ENCODE results near the gene SPTBN1.
"Not testable (repeated sequence)": the region's sequence is repeated elsewhere in the genome, so short reads cannot be mapped to it uniquely, and the experiment has no call there.

Gene SPTBN1

DNA sequence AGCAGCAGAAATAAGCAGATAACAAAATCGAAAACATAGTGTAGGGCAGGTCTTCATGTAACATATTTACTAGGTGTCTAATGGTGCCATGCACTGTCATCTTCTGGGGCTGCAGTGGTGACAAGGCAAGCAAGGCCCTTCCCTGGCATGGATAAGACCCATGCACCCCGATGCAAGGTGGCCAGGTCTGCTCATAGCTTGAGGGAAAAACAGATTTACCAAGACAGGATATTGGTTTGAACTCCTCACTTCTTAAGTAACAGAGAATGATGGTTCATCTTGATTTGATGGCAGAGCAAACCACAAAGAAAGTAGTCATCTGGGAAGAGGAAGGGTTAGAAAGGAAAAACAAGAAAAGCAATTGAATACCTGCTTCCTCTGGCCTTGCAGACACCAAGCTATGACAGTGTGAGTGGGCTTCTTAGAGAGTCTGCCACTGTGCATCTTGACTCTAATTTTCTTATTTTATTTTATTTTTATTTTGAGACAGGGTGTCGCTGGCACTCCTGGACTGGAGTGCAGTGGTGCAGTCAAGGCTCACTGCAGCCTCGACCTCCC, 231.5 kb downstream of the SPTBN1 start:
- Histone ChIP-seq H3K4me3 (ENCODE audit: low read length) (no peak overlapping the region), H3K9me3 (ENCODE audit: control insufficient read depth, low read length) (no peaks in the 10 kb centered on the region), H3K9ac (ENCODE audit: low read length) (no peak overlapping the region), H3K36me3 (ENCODE audit: control insufficient read depth, insufficient read depth, low read length, severe bottlenecking) (no peaks in the 10 kb centered on the region), H3K27me3 (replicated peaks; ENCODE audit: control insufficient read depth, insufficient read depth, low read length) (peaks cover 4% of the 10 kb centered on the region), H3K4me1 (ENCODE audit: control insufficient read depth, insufficient read depth, low read length) (no peaks in the 10 kb centered on the region)
- no peak for DNase-seq (ENCODE audit: low read depth)

DNA sequence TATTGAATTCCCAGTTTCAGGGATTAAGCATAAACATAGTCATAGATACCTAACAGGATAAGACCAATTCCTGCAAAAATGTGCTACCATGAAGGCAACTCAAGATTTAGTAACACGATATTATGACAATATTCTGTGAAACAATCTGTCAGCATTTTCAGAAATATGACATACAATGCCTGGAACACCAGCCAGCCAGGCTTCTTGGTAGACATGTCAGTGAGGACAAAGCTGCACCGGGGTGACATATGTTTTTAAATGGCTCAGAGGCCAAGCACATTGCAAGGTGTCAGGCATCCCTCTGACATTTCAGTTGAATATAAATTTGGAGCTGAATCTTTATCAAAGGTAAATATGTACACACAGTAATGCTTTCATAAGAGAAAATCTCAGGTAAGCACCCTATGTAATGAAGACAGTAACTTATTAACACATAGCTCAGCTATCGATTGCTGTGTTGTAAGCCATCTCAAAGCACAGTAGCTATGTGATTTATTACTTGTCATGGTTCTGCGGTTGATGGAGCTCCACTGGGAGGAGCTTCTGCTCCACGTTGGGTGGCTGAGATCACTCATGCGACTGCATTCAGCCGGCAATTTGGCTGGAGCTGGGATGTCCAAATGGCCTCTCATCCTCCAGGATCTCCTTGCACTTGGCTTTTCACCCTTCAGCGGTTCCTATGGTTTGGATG, 235.5 kb downstream of the SPTBN1 start:
- H3K9ac ChIP-seq (ENCODE audit: low read length) = no peak overlapping the region
- peaks cover 4% of the 10 kb centered on the region for H3K27me3 ChIP-seq (replicated peaks; ENCODE audit: control insufficient read depth, insufficient read depth, low read length)
- no peak overlapping the region for H3K4me3 ChIP-seq (ENCODE audit: low read length)
- no peaks in the 10 kb centered on the region for H3K4me1 ChIP-seq (ENCODE audit: control insufficient read depth, insufficient read depth, low read length)
- no peak for DNase-seq (ENCODE audit: low read depth)
- H3K36me3 ChIP-seq (ENCODE audit: control insufficient read depth, insufficient read depth, low read length, severe bottlenecking) = no peaks in the 10 kb centered on the region
- no peaks in the 10 kb centered on the region for H3K9me3 ChIP-seq (ENCODE audit: control insufficient read depth, low read length)

DNA sequence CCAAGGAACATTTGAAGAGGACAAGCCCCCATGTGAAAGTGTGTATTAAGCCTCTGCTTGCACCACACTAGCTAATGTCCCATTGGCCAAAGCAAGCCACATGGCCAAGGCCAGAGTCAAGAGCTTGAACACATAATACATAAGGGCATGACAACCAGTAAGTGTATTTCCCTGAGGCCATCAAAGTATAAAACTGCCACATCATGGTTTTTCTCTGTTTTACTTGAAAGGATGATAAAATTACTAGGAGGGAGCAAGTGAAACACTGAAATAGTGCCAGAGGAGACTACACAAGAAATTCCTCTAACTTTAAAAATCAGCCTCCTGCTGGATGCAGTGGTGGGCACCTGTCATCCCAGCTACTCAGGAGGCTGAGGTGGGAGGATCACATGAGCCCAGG, 236.4 kb downstream of the SPTBN1 start:
- Histone ChIP-seq H3K36me3 (ENCODE audit: control insufficient read depth, insufficient read depth, low read length, severe bottlenecking) (no peaks in the 10 kb centered on the region), H3K9me3 (ENCODE audit: control insufficient read depth, low read length) (no peaks in the 10 kb centered on the region), H3K27me3 (replicated peaks; ENCODE audit: control insufficient read depth, insufficient read depth, low read length) (peaks cover 4% of the 10 kb centered on the region), H3K4me3 (ENCODE audit: low read length) (no peak overlapping the region), H3K9ac (ENCODE audit: low read length) (no peak overlapping the region), H3K4me1 (ENCODE audit: control insufficient read depth, insufficient read depth, low read length) (no peaks in the 10 kb centered on the region)
- DNase-seq (ENCODE audit: low read depth) = no peak

DNA sequence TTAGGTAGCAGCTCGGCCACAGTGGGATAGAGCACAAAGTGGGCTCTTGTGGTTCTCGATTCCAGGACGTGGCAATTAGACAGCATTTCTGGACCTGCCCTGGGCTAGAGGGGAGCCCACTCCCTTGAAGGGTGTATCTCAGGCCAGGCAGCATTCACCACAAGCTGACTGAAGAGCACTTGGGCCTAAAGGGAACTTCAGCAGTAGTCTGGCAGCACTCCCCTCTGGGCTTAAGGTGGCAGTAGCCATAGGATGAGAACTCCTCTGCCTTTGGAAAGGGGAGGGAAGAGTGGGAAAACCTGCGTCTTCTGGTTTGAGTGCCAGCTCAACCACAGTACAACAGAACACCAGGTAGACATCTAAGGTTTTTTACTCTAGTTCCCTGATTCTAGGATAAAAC, 239.3 kb downstream of the SPTBN1 start:
- Histone ChIP-seq H3K27me3 (replicated peaks; ENCODE audit: control insufficient read depth, insufficient read depth, low read length) (no peaks in the 10 kb centered on the region), H3K4me1 (ENCODE audit: control insufficient read depth, insufficient read depth, low read length) (no peaks in the 10 kb centered on the region), H3K36me3 (ENCODE audit: control insufficient read depth, insufficient read depth, low read length, severe bottlenecking) (no peaks in the 10 kb centered on the region), H3K9me3 (ENCODE audit: control insufficient read depth, low read length) (peaks cover 6% of the 10 kb centered on the region), H3K4me3 (ENCODE audit: low read length) (no peak overlapping the region), H3K9ac (ENCODE audit: low read length) (no peak overlapping the region)
- DNase-seq (ENCODE audit: low read depth) = no peak

DNA sequence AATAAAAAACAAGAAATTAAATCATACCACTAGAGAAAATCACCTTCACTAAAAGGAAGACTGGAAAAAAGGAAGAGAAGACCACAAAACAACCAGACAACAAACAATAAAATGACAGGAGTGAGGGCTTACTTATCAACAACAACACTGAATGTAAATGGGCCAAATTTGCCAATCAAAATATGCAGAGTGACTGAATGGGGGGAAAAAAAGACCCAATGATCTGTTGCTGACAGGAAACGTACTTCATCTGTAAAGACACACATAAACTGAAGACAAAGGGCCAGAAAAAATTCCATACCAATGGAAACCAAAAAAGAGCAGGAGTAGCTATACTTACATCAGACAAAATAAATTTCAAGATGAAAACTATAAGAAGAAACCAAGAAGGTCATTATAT, 241.8 kb downstream of the SPTBN1 start:
- Histone ChIP-seq H3K9ac (ENCODE audit: low read length) (no peak overlapping the region), H3K4me1 (ENCODE audit: control insufficient read depth, insufficient read depth, low read length) (no peaks in the 10 kb centered on the region), H3K9me3 (ENCODE audit: control insufficient read depth, low read length) (peaks cover 9% of the 10 kb centered on the region), H3K4me3 (ENCODE audit: low read length) (no peak overlapping the region), H3K36me3 (ENCODE audit: control insufficient read depth, insufficient read depth, low read length, severe bottlenecking) (no peaks in the 10 kb centered on the region), H3K27me3 (replicated peaks; ENCODE audit: control insufficient read depth, insufficient read depth, low read length) (no peaks in the 10 kb centered on the region)
- no peak for DNase-seq (ENCODE audit: low read depth)

DNA sequence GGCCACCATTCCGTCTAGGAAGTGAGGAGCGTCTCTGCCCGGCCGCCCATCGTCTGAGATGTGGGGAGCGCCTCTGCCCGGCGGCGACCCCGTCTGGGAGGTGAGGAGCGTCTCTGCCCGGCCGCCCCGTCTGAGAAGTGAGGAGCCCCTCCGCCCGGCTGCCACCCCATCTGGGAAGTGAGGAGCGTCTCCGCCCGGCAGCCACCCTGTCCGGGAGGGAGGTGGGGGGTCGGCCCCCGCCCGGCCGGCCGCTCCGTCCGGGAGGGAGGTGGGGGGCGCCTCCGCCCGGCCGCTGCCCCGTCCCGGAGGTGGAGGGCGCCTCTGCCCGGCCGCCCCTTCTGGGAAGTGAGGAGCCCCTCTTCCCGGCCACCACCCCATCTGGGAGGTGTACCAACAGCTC, 242.8 kb downstream of the SPTBN1 start:
- H3K36me3 ChIP-seq (ENCODE audit: control insufficient read depth, insufficient read depth, low read length, severe bottlenecking); H3K4me3 ChIP-seq (ENCODE audit: low read length); H3K4me1 ChIP-seq (ENCODE audit: control insufficient read depth, insufficient read depth, low read length); DNase-seq (ENCODE audit: low read depth); H3K9ac ChIP-seq (ENCODE audit: low read length); H3K27me3 ChIP-seq (replicated peaks; ENCODE audit: control insufficient read depth, insufficient read depth, low read length): not testable (repeated sequence)
- H3K9me3 ChIP-seq (ENCODE audit: control insufficient read depth, low read length) = peaks cover 13% of the 10 kb centered on the region

DNA sequence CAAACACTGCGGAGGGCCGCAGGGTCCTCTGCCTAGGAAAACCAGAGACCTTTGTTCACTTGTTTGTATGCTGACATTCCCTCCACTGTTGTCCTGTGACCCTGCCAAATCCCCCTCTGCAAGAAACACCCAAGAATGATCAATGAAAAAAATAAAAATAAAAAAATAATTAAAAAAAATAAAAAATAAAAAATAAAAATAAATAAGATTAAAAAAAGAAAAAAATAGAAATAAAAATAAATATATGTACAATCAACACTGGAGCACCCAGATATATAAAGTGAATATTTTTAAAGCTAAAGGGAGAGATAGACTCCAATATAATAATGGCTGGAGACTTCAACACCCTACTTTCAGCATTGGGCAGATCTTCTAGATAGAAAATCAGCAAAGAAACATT, 243.5 kb downstream of the SPTBN1 start:
- H3K4me3 ChIP-seq (ENCODE audit: low read length) = no peak overlapping the region
- H3K9me3 ChIP-seq (ENCODE audit: control insufficient read depth, low read length) = peaks cover 13% of the 10 kb centered on the region
- H3K36me3 ChIP-seq (ENCODE audit: control insufficient read depth, insufficient read depth, low read length, severe bottlenecking) = no peaks in the 10 kb centered on the region
- H3K9ac ChIP-seq (ENCODE audit: low read length) = no peak overlapping the region
- no peaks in the 10 kb centered on the region for H3K27me3 ChIP-seq (replicated peaks; ENCODE audit: control insufficient read depth, insufficient read depth, low read length)
- peaks cover 7% of the 10 kb centered on the region for H3K4me1 ChIP-seq (ENCODE audit: control insufficient read depth, insufficient read depth, low read length)
- no peak for DNase-seq (ENCODE audit: low read depth)

DNA sequence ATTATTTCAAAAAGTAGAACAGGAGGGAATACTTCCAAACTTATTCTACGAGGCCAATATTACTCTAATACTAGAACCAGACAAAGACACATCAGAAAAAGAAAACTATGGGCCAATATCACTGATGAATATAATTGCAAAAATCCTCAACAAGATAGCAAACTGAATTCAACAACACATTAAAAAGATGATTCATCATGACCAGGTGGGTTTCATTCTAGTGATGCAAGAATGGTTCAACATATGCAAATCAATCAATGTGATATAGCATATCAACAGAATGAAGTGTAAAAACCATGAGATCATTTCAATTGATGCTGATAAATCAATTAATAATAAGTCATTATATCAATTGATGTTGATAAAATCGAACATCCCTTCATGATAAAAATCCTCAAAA, 244.9 kb downstream of the SPTBN1 start:
- DNase-seq (ENCODE audit: low read depth) = no peak
- Histone ChIP-seq H3K36me3 (ENCODE audit: control insufficient read depth, insufficient read depth, low read length, severe bottlenecking) (no peaks in the 10 kb centered on the region), H3K4me1 (ENCODE audit: control insufficient read depth, insufficient read depth, low read length) (peaks cover 7% of the 10 kb centered on the region), H3K9me3 (ENCODE audit: control insufficient read depth, low read length) (peaks cover 13% of the 10 kb centered on the region), H3K27me3 (replicated peaks; ENCODE audit: control insufficient read depth, insufficient read depth, low read length) (no peaks in the 10 kb centered on the region), H3K9ac (ENCODE audit: low read length) (no peak overlapping the region), H3K4me3 (ENCODE audit: low read length) (no peak overlapping the region)

DNA sequence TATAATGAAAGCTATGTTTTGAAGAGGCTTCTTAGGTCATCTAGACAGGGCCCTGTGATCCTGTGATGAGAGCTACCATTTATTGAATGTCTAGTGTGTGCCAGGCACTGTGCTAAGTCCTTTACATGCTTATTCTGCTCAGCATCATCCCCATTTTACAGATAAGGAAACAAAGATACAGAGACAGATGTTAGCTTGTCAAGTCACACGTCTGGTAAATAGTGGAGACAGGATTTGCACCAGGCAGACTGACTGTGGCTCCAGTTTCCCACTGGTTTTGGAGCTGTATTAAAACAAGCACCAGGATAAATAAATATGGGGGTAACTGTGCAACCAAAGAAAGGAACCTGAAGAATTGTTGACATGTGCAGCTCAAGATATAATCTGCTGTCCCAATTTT, 248.1 kb downstream of the SPTBN1 start:
- Histone ChIP-seq H3K4me3 (ENCODE audit: low read length) (no peak overlapping the region), H3K36me3 (ENCODE audit: control insufficient read depth, insufficient read depth, low read length, severe bottlenecking) (no peaks in the 10 kb centered on the region), H3K9ac (ENCODE audit: low read length) (no peak overlapping the region), H3K9me3 (ENCODE audit: control insufficient read depth, low read length) (peaks cover 7% of the 10 kb centered on the region), H3K4me1 (ENCODE audit: control insufficient read depth, insufficient read depth, low read length) (peaks cover 7% of the 10 kb centered on the region), H3K27me3 (replicated peaks; ENCODE audit: control insufficient read depth, insufficient read depth, low read length) (no peaks in the 10 kb centered on the region)
- no peak for DNase-seq (ENCODE audit: low read depth)

DNA sequence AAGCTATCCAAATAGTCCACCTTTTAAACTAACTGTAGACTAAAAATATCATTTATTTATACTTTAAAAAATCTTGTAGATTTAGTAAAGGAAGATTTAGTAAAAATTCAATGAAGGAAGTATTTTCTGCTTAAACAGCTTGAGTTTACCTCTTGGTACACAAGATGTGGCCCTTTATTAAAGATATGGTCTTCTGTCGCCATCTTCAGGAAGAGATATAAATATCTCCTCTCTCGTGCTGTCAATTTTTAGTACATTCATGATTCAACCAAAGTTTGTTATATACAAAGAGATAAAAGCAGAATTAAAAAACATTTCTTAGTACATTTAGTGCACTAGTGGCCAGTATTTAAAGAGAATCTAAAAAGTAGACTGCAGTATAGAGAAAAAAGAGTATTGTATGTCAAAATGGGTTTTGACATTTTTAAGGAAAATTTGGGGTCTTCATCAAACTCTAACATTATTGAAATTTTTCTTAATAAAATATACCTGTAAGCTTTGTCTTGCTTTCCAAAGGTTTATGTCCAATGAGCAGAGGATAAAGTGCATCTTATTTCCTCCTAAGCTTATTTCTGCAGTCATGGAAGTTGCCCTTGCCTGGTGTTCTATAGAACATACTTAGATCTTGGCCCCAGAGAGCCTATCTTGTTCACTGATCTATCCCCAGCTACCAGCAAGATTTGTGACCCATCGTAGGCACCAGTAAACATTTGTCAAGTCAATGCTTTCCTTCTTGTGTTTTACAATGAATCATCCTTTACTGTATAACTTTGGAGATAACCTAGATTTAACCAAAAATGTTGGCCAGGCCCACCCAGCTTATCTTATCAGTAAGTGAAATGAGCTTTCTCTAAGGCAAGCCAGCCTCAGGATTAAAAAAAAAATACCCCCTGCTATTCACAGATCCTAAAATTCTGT, 248.8 kb downstream of the SPTBN1 start:
- no peaks in the 10 kb centered on the region for H3K36me3 ChIP-seq (ENCODE audit: control insufficient read depth, insufficient read depth, low read length, severe bottlenecking)
- peaks cover 7% of the 10 kb centered on the region for H3K4me1 ChIP-seq (ENCODE audit: control insufficient read depth, insufficient read depth, low read length)
- no peaks in the 10 kb centered on the region for H3K27me3 ChIP-seq (replicated peaks; ENCODE audit: control insufficient read depth, insufficient read depth, low read length)
- no peak overlapping the region for H3K9ac ChIP-seq (ENCODE audit: low read length)
- H3K9me3 ChIP-seq (ENCODE audit: control insufficient read depth, low read length) = peaks cover 7% of the 10 kb centered on the region
- DNase-seq (ENCODE audit: low read depth) = peak; percentile 87
- H3K4me3 ChIP-seq (ENCODE audit: low read length) = no peak overlapping the region

DNA sequence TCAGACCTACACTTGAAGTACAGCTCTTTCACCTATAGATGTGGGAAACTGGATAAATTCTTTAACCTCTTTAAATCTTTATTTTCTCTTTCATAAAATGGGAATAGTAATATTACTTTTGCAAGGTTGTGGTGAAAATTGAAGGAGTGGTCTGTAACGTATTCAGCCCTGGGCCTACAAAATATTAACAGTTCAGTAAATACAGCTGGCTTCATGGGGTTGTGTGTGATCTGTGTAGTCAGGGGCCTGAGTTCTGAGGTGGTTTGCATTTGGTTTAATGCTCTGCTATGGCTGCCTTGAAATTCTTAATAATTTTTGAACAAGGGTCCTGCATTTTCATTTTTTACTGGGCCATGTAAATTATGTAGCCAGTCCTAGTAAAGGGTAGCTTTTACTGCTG, 250.5 kb downstream of the SPTBN1 start:
- H3K27me3 ChIP-seq (replicated peaks; ENCODE audit: control insufficient read depth, insufficient read depth, low read length) = no peaks in the 10 kb centered on the region
- no peak overlapping the region for H3K4me3 ChIP-seq (ENCODE audit: low read length)
- no peaks in the 10 kb centered on the region for H3K36me3 ChIP-seq (ENCODE audit: control insufficient read depth, insufficient read depth, low read length, severe bottlenecking)
- H3K4me1 ChIP-seq (ENCODE audit: control insufficient read depth, insufficient read depth, low read length) = peaks cover 7% of the 10 kb centered on the region
- no peak for DNase-seq (ENCODE audit: low read depth)
- no peak overlapping the region for H3K9ac ChIP-seq (ENCODE audit: low read length)
- peaks cover 7% of the 10 kb centered on the region for H3K9me3 ChIP-seq (ENCODE audit: control insufficient read depth, low read length)
